Measurements from ENCODE around the gene SSR1.
A peak's percentile ranks its signal among the peaks of the same experiment; 100 is the strongest.
"Not testable (repeated sequence)": the region's sequence is repeated elsewhere in the genome, so short reads cannot be mapped to it uniquely, and the experiment has no call there.

Gene SSR1

DNA sequence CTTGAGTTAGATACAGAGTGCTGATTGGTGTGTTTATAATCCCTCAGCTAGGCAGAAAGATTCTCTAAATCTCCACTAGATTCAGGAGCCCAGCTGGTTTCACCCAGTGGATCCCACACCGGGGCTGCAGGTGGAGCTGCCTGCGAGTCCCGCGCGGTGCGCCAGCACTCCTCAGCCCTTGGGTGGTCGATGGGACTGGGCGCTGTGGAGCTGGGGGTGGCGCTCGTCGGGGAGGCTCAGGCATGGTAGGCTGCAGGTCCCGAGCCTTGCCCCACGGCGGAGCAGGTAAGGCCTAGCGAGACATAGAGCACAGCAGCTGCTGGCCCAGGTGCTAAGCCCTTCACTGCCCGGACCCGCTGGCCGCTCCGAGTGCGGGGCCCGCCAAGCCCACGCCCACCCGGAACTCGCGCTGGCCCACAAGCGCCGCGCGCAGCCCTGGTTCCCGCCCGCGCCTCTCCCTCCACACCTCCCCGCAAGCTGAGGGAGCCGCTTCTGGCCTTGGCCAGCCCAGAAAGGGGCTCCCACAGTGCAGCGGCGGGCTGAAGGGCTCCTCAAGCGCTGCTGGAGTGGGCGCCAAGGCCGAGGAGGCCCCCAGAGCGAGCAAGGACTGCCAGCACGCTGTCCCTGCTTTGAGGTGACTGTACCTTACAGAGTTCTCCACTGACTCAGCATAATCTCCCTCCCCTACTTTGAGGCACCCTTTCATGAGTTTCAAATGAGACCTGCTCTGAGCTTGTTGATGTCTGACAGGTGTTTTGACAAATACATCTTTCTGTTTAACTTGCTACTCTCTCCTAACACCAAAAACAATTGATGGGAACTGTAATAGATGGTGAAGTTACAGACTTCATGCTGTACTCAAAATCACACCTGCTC is 3.9 kb upstream of the SSR1 start:
- DNase-seq: no peak

DNA sequence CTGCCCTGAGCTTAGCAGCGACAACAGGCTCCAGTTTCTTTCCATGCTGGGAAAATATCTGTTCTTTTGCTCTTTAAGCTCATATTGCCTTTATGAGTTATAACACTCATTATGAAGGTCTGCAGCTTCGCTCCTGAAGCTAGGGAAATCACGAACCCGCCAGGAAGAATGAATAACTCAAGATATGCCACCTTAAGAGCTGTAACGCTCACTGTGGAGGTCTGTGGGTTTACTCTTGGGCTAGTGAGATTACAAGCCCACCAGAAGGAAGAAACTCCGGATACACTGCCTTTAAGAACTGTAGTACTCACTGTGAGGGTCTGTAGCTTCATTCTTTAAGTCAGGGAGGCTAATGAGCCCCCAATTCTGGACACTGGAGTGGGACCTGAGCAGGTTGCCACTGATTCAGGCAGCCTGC is 3.0 kb upstream of the SSR1 start:
- no peak for DNase-seq

DNA sequence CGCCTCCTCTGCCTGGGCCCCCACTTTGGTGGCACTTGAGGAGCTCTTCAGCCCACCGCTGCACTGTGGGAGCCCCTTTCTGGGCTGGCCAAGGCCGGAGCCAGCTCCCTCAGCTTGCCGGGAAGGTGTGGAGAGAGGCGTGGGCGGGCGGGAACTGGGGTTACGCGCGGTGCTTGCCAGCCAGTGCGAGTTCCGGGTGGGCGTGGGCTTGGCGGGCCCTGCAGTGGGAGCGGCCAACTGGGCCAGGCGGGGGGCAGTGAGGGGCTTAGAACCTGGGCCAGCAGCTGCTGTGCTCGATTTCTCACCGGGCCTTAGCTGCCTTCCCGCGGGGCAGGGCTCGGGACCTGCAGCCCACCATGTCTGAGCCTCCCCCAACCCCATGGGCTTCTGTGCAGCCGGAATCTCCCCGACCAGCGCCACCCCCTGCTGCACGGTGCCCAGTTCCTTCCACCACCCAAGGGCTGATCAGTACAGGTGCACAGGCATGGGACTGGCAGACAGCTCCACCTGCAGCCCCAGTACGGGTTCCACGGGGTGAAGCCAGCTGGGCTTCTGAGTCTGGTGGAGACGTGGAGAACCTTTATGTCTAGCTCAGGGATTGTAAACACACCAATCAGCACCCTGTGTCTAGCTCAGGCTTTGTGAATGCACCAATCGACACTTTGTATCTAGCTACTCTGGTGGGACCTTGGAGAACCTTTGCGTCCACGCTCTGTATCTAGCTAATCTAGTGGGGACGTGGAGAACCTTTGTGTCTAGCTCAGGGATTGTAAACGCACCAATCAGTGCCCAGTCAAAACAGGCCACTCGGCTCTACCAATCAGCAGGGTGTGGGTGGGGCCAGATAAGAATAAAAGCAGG is 2.3 kb upstream of the SSR1 start:
- DNase-seq: not testable (repeated sequence)

DNA sequence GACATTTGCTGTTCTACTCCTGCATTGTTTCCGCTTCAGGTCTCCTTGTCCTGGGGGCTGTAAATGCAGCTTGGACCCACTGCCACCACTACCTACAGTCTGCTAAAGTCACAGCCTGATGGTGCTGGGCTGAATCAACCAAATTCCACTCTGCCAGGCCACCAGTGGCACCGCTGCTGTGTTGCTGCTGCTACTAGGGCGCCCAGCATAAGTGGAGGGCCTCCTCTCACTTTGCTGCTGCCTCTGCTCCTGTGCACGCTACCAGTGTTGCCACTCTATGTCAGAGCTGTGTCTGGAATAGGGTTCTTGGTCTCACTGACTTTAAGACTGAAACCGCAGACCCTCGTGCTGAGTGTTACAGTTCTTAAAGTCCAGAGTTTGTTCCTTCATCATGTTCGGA is 1.4 kb upstream of the SSR1 start:
- no peak for DNase-seq

GRCh38 chr6:7313505-7314165 is 636 bp upstream of the SSR1 start:
- DNase-seq: no peak

DNA sequence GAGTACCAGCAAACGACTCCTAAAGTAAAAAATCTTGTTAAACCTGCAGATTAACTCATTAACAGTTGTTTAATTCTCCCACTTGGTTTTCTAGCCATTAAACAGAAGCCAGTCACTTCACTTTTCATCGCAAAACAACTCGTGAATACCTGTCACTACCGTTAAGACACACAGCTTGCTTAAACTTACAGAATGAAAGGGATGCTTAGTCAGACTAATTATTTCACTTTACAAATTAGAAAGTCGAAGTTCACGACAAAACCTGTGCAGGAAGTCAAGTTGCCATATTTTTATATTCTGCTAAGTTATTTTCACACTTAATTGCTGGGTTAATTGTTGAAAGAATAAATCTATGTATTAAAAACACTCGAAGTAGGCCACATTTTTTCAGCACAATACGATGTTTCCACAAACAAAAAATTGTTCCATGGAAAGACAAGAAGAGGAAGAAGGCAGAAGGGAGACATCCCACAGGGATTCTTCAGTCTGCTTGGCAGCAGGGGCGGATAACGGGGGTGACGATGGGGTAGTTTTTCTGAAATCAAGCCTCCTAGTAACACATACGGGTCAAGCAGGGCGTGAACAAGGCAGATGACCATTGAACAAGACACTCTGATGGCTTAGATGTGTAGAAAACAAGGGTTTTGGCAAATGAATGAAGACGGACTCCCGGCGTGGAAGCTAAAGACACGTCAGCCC is 933 bp downstream of the SSR1 start:
- DNase-seq: peak in 1 of 2 experiments; percentile 54

- no peak for DNase-seq
Observed at GRCh38 chr6:7311176-7311575, 1.8 kb downstream of the SSR1 start.

GRCh38 chr6:7309050-7309449 is 3.9 kb downstream of the SSR1 start:
- no peak for DNase-seq

DNA sequence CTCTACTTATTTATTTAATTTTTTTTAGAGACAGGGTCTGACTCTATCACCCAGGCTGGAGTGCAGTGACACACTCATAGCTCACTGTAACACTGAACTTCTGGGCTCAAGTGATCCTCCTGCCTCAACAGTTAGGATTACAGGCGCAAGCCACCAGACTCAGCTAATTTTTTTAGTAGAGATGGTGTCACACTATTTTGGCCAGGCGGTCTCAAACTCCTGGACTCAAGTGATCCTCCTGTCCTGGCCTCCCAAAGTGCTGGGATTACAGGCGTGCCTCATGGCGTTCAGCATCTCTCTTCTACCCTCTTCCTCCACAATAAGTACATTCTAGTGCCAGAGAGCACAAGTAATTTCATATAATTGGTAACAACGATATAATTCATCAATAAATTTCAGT is 5.5 kb downstream of the SSR1 start:
- DNase-seq: no peak

DNA sequence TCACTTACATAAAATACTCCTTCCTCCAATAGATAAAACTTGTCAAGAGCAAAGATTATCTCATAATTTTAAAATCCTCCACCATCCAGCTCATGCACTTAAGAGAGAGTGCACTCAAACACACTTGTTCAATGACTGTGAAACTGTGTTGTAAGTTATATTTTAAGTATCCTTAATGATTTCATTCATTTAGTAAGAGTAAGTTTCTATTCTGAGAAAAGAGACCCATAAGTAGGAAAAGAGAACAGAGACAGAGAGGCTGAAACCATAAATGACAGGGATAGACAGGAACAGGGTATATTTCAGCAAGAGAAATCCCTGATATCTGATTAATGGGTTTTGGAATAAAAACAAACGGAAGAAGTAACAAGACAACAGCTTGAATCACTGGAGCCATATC is 8.2 kb downstream of the SSR1 start:
- no peak for DNase-seq

GRCh38 chr6:7301702-7302101 is 11.3 kb downstream of the SSR1 start:
- no peak for DNase-seq

GRCh38 chr6:7300926-7301325 is 12.1 kb downstream of the SSR1 start:
- no peak for DNase-seq

GRCh38 chr6:7298113-7298512 is 14.9 kb downstream of the SSR1 start:
- no peak for DNase-seq

GRCh38 chr6:7296602-7297001 is 16.4 kb downstream of the SSR1 start:
- DNase-seq: no peak

- no peak for DNase-seq
Observed at GRCh38 chr6:7295916-7296315, 17.1 kb downstream of the SSR1 start.

DNA sequence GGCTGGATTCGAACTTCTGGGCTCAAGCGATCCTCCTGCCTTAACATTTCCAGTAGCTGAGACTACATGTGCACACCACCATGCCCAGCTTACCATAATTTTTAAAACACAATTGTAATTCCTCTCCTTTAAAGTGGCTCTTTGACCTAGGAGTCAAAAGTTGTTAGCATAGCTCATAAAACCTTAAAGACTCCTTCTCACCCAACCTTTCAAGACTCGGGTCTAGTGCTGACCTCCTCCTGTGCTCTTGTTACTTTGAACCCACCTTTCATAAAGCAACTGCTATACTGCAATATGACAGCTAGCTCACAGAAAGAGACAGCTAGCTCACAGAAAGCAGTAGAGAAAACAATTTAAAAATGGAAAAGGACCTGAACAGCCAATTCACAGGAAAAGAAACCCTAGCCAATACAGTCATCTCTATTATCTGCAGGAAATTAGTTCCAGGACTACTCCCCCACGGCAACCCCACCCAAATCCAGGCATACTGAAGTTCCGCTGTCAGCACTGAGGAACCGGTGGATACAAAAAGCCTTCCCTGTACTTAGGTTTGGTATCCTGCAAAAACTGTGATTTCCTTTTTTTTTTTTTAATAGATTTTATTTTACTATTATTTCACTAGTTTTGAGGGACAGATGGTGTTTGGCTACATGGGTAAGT is 20.3 kb downstream of the SSR1 start:
- no peak for DNase-seq

DNA sequence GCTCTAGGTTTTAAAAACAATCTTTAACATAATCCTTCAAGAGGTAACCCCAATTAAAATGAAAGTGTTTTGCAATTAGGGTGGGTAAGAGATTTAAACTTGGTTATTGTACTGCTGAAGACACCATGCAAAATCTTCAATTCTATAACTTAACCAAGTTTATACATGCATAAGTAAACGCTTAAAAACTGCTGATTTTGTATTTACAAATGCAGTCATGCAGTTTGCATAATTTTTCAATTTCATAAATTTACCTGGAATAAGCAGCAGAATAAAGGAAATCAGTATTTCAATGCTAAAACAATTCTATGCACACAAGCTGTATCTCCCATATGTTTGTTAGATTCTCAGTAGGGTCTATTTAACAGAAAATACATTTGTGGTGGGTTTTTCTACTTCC is 22.9 kb downstream of the SSR1 start:
- DNase-seq: no peak

GRCh38 chr6:7285416-7285815 is 27.6 kb downstream of the SSR1 start:
- DNase-seq: no peak

DNA sequence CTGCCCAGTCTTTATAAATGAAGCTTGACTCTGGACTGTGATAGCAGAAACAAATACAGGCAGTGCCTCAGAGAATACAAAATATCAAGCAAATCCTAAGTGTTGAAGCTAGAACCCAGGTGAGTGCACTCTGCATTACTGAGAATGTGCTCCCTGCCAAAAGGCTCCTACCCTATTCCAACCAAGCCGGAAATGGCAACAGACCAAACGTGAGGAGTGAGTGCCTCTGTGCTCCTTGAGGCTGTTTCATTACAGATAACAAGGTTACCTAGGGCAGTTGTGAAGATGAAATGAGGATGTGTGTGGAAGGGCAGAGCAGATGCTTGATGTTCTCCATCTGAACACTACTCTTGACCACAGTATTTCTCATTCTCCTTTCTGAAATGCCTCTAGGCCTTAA is 29.3 kb downstream of the SSR1 start:
- no peak for DNase-seq

GRCh38 chr6:7282097-7282906 is 30.7 kb downstream of the SSR1 start:
- no peak for DNase-seq

- no peak for DNase-seq
Observed at GRCh38 chr6:7276199-7276524, 36.8 kb downstream of the SSR1 start.

DNA sequence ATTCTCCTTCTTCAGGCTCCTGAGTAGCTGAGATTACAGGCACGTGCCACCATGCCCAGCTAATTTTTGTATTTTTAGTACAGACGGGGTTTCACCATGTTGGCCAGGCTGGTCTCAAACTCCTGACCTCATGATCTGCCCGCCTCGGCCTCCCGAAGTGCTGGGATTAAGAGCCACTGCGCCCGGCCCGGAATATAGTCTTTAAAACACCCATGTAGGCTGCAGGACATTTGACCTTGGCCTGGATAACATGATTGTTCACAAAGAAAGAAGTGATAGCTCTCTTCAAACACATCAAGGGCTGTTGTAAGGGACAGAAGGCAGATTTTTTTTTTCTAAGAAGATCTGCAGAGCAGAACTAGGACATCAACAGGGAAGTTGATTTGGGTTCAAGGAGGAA is 38.5 kb downstream of the SSR1 start:
- not testable (repeated sequence) for DNase-seq

All from SW 1271 (cell line).